B cell (primary cell): ENCODE data around the gene EPB41L4A. TPM values are rescaled to one million over a fixed set of nuclear protein-coding genes. Genes with fewer than 3 reads are reported as not detected.
A peak's percentile ranks its signal among the peaks of the same experiment; 100 is the strongest.

Experiments used
- ATAC-seq: fragments of 200-7000 bp; cut with Tn5 transposase; one replicate; pipeline ENCODE4 v1.10.0; 2021; ENCODE audit warnings: low read depth, mild to moderate bottlenecking, moderate number of reproducible peaks, moderate library complexity
- CTCF ChIA-PET: fragments of 350-600 bp; sonication (Branson Sonifier 250); formaldehyde crosslinking; loops from one replicate; lab custom pipeline; 2021; ENCODE audit warnings: antibody characterized with exemption, inconsistent platforms; lab: Charles Lee
- POLR2A ChIA-PET: fragments of 350-600 bp; sonication (Branson Sonifier 250); formaldehyde crosslinking; loops from one replicate; lab custom pipeline; 2021; ENCODE audit warnings: antibody characterized with exemption; lab: Charles Lee
- DNase-seq: peaks from one replicate; pipeline ENCODE4 v3.0.0; 2013
- H2AFZ ChIP-seq: 2 replicates; pipeline ENCODE4 v1.6.1; 2012; ENCODE audit warnings: mild to moderate bottlenecking, low read depth, low read length; ENCODE audit not compliant: insufficient read depth, poor library complexity, severe bottlenecking
- H3K27ac ChIP-seq, 2 donors: 1 replicate in 1 of 2; 2 replicates in 1 of 2; pipeline ENCODE4 v1.5.1; 2012 to 2013; ENCODE audit warnings: low read length in 2 of 2, mild to moderate bottlenecking in 2 of 2, moderate library complexity in 1 of 2
- H3K27me3 ChIP-seq, 4 experiments: fragments of 200-600 bp in 1 of 4; sonication (generic) in 1 of 4; replicated peaks in 1 of 4; 1 replicate in 2 of 4; 2 replicates in 2 of 4; pipeline versions ENCODE4 v1.6.1 to v1.7.0; 2013 to 2016; ENCODE audit warnings: low read length in 3 of 4, mild to moderate bottlenecking in 2 of 4, mixed read lengths in 1 of 4, moderate library complexity in 1 of 4; ENCODE audit not compliant: insufficient read depth in 4 of 4, control insufficient read depth in 3 of 4; ENCODE audit errors: control extremely low read depth in 1 of 4
- H3K36me3 ChIP-seq, 2 experiments: replicated peaks in 1 of 2; 1 replicate in 1 of 2; 2 replicates in 1 of 2; pipeline versions ENCODE4 v1.6.1 to v1.7.1; 2013; ENCODE audit warnings: low read length in 1 of 2; ENCODE audit not compliant: insufficient read depth in 2 of 2, control insufficient read depth in 1 of 2; ENCODE audit errors: control extremely low read depth in 1 of 2, extremely low read depth in 1 of 2
- H3K4me1 ChIP-seq, 2 donors: fragments of 200-600 bp in 1 of 2; sonication (generic) in 1 of 2; 1 replicate in 1 of 2; 2 replicates in 1 of 2; pipeline versions ENCODE4 v1.5.1 to v1.6.1; 2013 to 2017; ENCODE audit warnings: low read length in 2 of 2; ENCODE audit not compliant: control insufficient read depth in 2 of 2, insufficient read depth in 2 of 2
- H3K4me2 ChIP-seq: replicated peaks from 2 replicates; pipeline ENCODE3; 2012; ENCODE audit warnings: mild to moderate bottlenecking, low read depth, low read length; ENCODE audit not compliant: poor library complexity, severe bottlenecking
- H3K4me3 ChIP-seq, 5 experiments: fragments of 200-600 bp in 1 of 5; sonication (generic) in 1 of 5; 1 replicate in 3 of 5; 2 replicates in 2 of 5; pipeline versions ENCODE4 v1.5.1 to v1.7.0; 2011 to 2016; ENCODE audit warnings: low read length in 4 of 5, mild to moderate bottlenecking in 4 of 5, low read depth in 2 of 5, control low read depth in 1 of 5, moderate library complexity in 1 of 5; ENCODE audit not compliant: insufficient read depth in 1 of 5; ENCODE audit errors: control extremely low read depth in 1 of 5, extremely low read depth in 1 of 5
- H3K79me2 ChIP-seq: fragments of 200-600 bp; sonication (generic); one replicate; pipeline ENCODE4 v1.6.0; 2016; ENCODE audit warnings: low read length; ENCODE audit not compliant: control insufficient read depth, insufficient read depth
- H3K9ac ChIP-seq: fragments of 200-600 bp; sonication (generic); 2 replicates; pipeline ENCODE4 v1.6.1; 2017; ENCODE audit warnings: mild to moderate bottlenecking, low read length, moderate library complexity
- H3K9me3 ChIP-seq, 3 donors: one replicate each; pipeline versions ENCODE4 v1.6.1 to v1.7.1; 2013; ENCODE audit warnings: low read length in 2 of 3; ENCODE audit not compliant: control insufficient read depth in 2 of 3, insufficient read depth in 1 of 3; ENCODE audit errors: control extremely low read depth in 1 of 3
- H4K20me1 ChIP-seq: 2 replicates; pipeline ENCODE4 v1.6.0; 2012; ENCODE audit warnings: mild to moderate bottlenecking, low read length; ENCODE audit not compliant: insufficient read depth, control insufficient read depth, poor library complexity, severe bottlenecking
- H3K27ac Mint-ChIP-seq: one replicate; pipeline ENCODE4 v1.8.0; 2021; ENCODE audit warnings: mixed read lengths
- H3K27me3 Mint-ChIP-seq: one replicate; pipeline ENCODE4 v1.8.0; 2021; ENCODE audit warnings: mixed read lengths
- H3K4me1 Mint-ChIP-seq: one replicate; pipeline ENCODE4 v1.8.0; 2021; ENCODE audit warnings: mixed read lengths
- H3K4me3 Mint-ChIP-seq: one replicate; pipeline ENCODE4 v1.8.0; 2021; ENCODE audit warnings: mixed read lengths
- H3K9me3 Mint-ChIP-seq: one replicate; pipeline ENCODE4 v1.8.0; 2022; ENCODE audit warnings: mixed read lengths; ENCODE audit not compliant: insufficient read depth
- EZH2 ChIP-seq: IDR thresholded peaks from 2 replicates; pipeline ENCODE4 v1.6.1; 2012; ENCODE audit warnings: borderline replicate concordance, low read depth, mild to moderate bottlenecking, moderate library complexity, low read length; ENCODE audit not compliant: insufficient read depth, poor library complexity, severe bottlenecking
- WGBS: methylation state at CpG from one replicate; pipeline ENCODE4 v1.1.5; 2013; ENCODE audit warnings: missing lambda C conversion rate; ENCODE audit not compliant: insufficient coverage; 5-methylcytosine and 5-hydroxymethylcytosine counted together
- intact Hi-C: fragments of 100-400 bp; cut with micrococcal nuclease; formaldehyde crosslinking; loops from one replicate; pipeline ENCODE4 v1.10.0; 2022
- polyA plus RNA-seq: library from polyadenylated mRNA; depleted of rRNA; stranded (reverse); fragments of >200 nt; gene quantifications from 2 replicates; pipeline ENCODE4 v1.2.3, GENCODE V29; 2012
- total RNA-seq, 2 donors: library from RNA; stranded (reverse); fragments of 120-200 nt in 1 of 2; gene quantifications; 1 replicate in 1 of 2; 2 replicates in 1 of 2; pipeline versions ENCODE4 v1.2.3 to v1.2.4, GENCODE V29; 2013 to 2022
- TF ChIP-seq, protein P1 (sequence below): fragments of 200-600 bp; IDR thresholded peaks from one replicate; pipeline ENCODE4 v1.8.0; 2022; ENCODE audit warnings: antibody characterized with exemption, mild to moderate bottlenecking

EPB41L4A gene
- total and polyA plus RNA-seq, 2 donors (not counting 1 experiment from before 2014, with no cell fraction given), result 1.8 to 12.9 TPM

DNA sequence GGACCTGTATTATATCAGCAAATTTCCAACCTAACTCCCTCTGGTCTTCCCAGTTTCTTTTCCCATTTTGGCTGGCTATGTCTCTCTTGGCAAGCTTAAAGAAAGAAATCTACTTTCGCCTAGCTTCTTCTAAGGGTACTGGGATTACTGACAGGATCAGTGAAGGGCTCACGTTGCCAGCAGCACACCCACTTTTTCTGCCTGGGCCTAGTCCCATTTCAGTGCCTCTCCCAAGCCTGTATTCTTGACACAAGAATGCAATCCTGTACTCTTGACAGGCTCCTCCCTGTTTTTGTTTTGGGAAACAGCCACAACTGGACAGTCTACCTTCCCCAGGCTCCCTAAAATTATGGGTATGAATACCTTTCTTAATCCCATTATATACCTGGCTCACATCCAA, 170.5 kb downstream of the EPB41L4A start:
- intact Hi-C loops, result no loop called here
- H3K9me3 Mint-ChIP-seq, result no peaks in the 10 kb centered on the region
- 94% methylated on average over 2 of the region's 2 CpGs for WGBS
- H3K4me2 ChIP-seq, result no peak overlapping the region
- DNase-seq, result peak; percentile 8
- H3K79me2 ChIP-seq, result no peaks in the 10 kb centered on the region
- no peak for TF ChIP-seq EZH2
- TF ChIP-seq, protein P1, sequence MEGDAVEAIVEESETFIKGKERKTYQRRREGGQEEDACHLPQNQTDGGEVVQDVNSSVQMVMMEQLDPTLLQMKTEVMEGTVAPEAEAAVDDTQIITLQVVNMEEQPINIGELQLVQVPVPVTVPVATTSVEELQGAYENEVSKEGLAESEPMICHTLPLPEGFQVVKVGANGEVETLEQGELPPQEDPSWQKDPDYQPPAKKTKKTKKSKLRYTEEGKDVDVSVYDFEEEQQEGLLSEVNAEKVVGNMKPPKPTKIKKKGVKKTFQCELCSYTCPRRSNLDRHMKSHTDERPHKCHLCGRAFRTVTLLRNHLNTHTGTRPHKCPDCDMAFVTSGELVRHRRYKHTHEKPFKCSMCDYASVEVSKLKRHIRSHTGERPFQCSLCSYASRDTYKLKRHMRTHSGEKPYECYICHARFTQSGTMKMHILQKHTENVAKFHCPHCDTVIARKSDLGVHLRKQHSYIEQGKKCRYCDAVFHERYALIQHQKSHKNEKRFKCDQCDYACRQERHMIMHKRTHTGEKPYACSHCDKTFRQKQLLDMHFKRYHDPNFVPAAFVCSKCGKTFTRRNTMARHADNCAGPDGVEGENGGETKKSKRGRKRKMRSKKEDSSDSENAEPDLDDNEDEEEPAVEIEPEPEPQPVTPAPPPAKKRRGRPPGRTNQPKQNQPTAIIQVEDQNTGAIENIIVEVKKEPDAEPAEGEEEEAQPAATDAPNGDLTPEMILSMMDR, result no peak
- no peaks in the 10 kb centered on the region for H3K27me3 ChIP-seq
- peaks cover 6% of the 10 kb centered on the region for H3K27me3 Mint-ChIP-seq
- no peak overlapping the region for H2AFZ ChIP-seq
- no peak overlapping the region for H3K4me3 Mint-ChIP-seq
- POLR2A ChIA-PET, result no interaction called here
- no peak for ATAC-seq
- no peaks in the 10 kb centered on the region for H3K9me3 ChIP-seq
- H3K4me1 Mint-ChIP-seq, result no peaks in the 10 kb centered on the region
- no peak overlapping the region for H3K9ac ChIP-seq
- no peaks in the 10 kb centered on the region for H3K4me1 ChIP-seq
- H4K20me1 ChIP-seq, result no peaks in the 10 kb centered on the region
- H3K27ac Mint-ChIP-seq, result no peak overlapping the region
- no peak overlapping the region for H3K27ac ChIP-seq
- H3K36me3 ChIP-seq, result no peaks in the 10 kb centered on the region
- CTCF ChIA-PET, result no interaction called here
- H3K4me3 ChIP-seq, result no peak overlapping the region

DNA sequence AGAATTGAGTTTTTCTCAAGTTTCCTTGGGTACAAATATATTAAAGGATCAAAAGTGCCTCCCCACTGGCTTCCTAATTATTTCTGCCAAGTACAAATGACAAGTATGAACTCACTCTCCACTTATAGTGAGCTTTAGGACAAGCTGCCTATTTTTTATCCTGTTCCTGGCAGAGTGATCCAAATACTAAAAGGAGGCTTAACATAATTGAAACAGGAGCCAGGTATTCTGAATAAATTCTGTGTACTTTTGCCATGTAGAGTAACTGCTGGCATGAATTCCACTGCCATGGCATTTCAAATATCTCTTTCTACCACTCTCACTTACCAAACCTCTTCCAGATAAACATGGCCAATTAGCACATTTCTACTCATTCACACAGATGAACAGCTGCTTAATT, 171.1 kb downstream of the EPB41L4A start:
- Histone ChIP-seq H3K36me3 (no peaks in the 10 kb centered on the region), H3K79me2 (no peaks in the 10 kb centered on the region), H3K27ac (no peak overlapping the region), H3K27me3 (no peaks in the 10 kb centered on the region), H3K9me3 (no peaks in the 10 kb centered on the region), H3K9ac (no peak overlapping the region), H2AFZ (no peak overlapping the region), H3K4me2 (no peak overlapping the region), H4K20me1 (no peaks in the 10 kb centered on the region), H3K4me3 (no peak overlapping the region), H3K4me1 (no peaks in the 10 kb centered on the region)
- ATAC-seq, result no peak
- POLR2A ChIA-PET, result no interaction called here
- Mint-ChIP-seq H3K4me3 (no peak overlapping the region), H3K4me1 (no peaks in the 10 kb centered on the region), H3K27me3 (peaks cover 6% of the 10 kb centered on the region), H3K9me3 (no peaks in the 10 kb centered on the region), H3K27ac (no peak overlapping the region)
- no peak for DNase-seq
- intact Hi-C loops, result no loop called here
- no peak for TF ChIP-seq EZH2
- TF ChIP-seq, protein P1, result no peak
- CTCF ChIA-PET, result interaction anchor here (0.6 kb wide), 1 partner anchor 20 kb away, joined by 4 read pairs; no protein-coding TSS in a partner anchor
